DOHH2 (cell line): ENCODE data around the gene STK17A.

ENCODE experiments used
- EZH2phosphoT487 ChIP-seq: fragments of 200-600 bp; sonication (generic); IDR thresholded peaks from 2 replicates; pipeline ENCODE4 v1.6.1; 2017; ENCODE audit warnings: borderline replicate concordance, mild to moderate bottlenecking, antibody characterized with exemption, low read length, moderate library complexity, mixed read lengths
- TF ChIP-seq, protein P1 (sequence below): fragments of 200-600 bp; sonication (generic); IDR thresholded peaks from one replicate; pipeline ENCODE4 v1.5.1; 2014; ENCODE audit warnings: antibody characterized with exemption, mild to moderate bottlenecking, low read depth, low read length; ENCODE audit not compliant: poor library complexity, severe bottlenecking

DNA sequence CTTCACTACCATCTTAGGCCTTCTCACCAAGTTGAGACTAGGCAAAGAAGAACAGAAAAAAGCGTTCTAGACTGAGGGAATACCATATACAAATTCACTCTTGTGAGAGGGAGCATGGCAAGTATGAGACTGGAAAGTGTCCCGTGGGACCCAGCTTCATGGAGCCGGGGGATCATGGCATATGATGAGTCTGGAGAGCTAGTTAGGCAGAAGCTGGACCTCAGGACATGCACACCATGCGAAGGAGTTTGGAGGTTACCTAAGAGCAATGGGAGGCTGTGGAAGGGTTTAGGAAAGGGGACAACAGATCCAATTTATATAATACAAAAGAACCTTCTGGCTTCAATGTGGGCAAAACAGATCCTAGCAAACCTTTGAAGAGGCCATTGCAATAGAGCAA lies 34.1 kb downstream of the STK17A start:
- TF ChIP-seq, protein P1, sequence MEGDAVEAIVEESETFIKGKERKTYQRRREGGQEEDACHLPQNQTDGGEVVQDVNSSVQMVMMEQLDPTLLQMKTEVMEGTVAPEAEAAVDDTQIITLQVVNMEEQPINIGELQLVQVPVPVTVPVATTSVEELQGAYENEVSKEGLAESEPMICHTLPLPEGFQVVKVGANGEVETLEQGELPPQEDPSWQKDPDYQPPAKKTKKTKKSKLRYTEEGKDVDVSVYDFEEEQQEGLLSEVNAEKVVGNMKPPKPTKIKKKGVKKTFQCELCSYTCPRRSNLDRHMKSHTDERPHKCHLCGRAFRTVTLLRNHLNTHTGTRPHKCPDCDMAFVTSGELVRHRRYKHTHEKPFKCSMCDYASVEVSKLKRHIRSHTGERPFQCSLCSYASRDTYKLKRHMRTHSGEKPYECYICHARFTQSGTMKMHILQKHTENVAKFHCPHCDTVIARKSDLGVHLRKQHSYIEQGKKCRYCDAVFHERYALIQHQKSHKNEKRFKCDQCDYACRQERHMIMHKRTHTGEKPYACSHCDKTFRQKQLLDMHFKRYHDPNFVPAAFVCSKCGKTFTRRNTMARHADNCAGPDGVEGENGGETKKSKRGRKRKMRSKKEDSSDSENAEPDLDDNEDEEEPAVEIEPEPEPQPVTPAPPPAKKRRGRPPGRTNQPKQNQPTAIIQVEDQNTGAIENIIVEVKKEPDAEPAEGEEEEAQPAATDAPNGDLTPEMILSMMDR = no peak
- TF ChIP-seq EZH2phosphoT487 = no peak
